ENCODE results near the gene LMAN2.

- TF ChIP-seq POLR2A (IDR thresholded peaks at IDR 0.05) = no peak
- no peak for TF ChIP-seq CTCF (IDR thresholded peaks at IDR 0.05)
- no peak for TF ChIP-seq POLR2AphosphoS5 (IDR thresholded peaks at IDR 0.05)
Measured at GRCh38 chr5:177392765-177393164, 41.3 kb upstream of the LMAN2 start.
